Ishikawa (cell line): ENCODE data around the gene SMAD7.
A peak's percentile ranks its signal among the peaks of the same experiment; 100 is the strongest.

ENCODE experiments used
- CEBPB ChIP-seq: IDR thresholded peaks from 2 replicates; pipeline ENCODE4 v1.6.1; 2012
- CREB1 ChIP-seq: IDR thresholded peaks from 2 replicates; pipeline ENCODE4 v1.6.1; 2012; ENCODE audit warnings: low read depth
- EGR1 ChIP-seq: IDR thresholded peaks from 2 replicates; pipeline ENCODE4 v1.6.1; 2012
- EP300 ChIP-seq: IDR thresholded peaks from 2 replicates; pipeline ENCODE4 v1.6.1; 2012; ENCODE audit warnings: borderline replicate concordance
- FOXM1 ChIP-seq: IDR thresholded peaks from 2 replicates; pipeline ENCODE4 v1.6.1; 2012; ENCODE audit warnings: low read depth, borderline replicate concordance
- NFIC ChIP-seq: IDR thresholded peaks from 2 replicates; pipeline ENCODE4 v1.6.1; 2012
- RAD21 ChIP-seq: IDR thresholded peaks from 2 replicates; pipeline ENCODE4 v1.6.1; 2012; ENCODE audit warnings: low read depth
- TAF1 ChIP-seq: IDR thresholded peaks from 2 replicates; pipeline ENCODE4 v1.6.1; 2012; ENCODE audit warnings: low read depth, mild to moderate bottlenecking
- TCF12 ChIP-seq: IDR thresholded peaks from 2 replicates; pipeline ENCODE4 v1.6.1; 2012; ENCODE audit warnings: low read depth
- TEAD4 ChIP-seq: IDR thresholded peaks from 2 replicates; pipeline ENCODE4 v1.6.1; 2012
- YY1 ChIP-seq: IDR thresholded peaks from 2 replicates; pipeline ENCODE4 v1.6.1; 2012; ENCODE audit warnings: low read depth
- ZBTB7A ChIP-seq: IDR thresholded peaks from 2 replicates; pipeline ENCODE4 v1.6.1; 2012; ENCODE audit warnings: low read depth
- TF ChIP-seq, protein P1 (sequence below): IDR thresholded peaks from 2 replicates; pipeline ENCODE4 v1.6.1; 2012
- TF ChIP-seq, protein P2 (sequence below): IDR thresholded peaks from 2 replicates; pipeline ENCODE4 v1.6.1; 2012
- TF ChIP-seq, protein P3 (sequence below): IDR thresholded peaks from 2 replicates; pipeline ENCODE4 v1.6.1; 2012; ENCODE audit warnings: low read depth, mild to moderate bottlenecking

SMAD7 gene

DNA sequence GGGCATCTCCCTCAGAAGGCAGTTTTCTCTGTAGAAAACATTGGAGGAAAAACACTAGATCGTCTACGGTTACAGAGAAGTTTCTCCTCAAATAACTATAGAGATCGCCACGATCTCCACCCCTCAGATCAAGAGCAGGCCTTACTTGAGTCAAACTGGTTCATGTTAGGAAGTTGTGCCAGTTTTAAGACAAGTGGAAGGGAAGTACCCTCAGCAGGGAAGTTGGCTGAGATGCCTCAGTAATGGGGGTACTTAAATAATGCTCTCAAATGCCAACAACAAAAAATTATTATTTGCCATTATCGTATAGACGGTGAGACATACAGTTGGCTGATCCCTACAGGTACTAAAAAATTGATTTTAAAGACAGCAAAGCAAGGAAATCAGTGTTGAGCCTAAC lies 8.2 kb upstream of the SMAD7 start:
- TF ChIP-seq TEAD4 (no peak), FOXM1 (no peak), TAF1 (no peak), EP300 (no peak), NFIC (no peak), RAD21 (no peak), ZBTB7A (no peak), TCF12 (no peak)
- TF ChIP-seq, protein P1, sequence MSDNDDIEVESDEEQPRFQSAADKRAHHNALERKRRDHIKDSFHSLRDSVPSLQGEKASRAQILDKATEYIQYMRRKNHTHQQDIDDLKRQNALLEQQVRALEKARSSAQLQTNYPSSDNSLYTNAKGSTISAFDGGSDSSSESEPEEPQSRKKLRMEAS = no peak
- TF ChIP-seq, protein P2, sequence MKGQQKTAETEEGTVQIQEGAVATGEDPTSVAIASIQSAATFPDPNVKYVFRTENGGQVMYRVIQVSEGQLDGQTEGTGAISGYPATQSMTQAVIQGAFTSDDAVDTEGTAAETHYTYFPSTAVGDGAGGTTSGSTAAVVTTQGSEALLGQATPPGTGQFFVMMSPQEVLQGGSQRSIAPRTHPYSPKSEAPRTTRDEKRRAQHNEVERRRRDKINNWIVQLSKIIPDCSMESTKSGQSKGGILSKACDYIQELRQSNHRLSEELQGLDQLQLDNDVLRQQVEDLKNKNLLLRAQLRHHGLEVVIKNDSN = no peak

DNA sequence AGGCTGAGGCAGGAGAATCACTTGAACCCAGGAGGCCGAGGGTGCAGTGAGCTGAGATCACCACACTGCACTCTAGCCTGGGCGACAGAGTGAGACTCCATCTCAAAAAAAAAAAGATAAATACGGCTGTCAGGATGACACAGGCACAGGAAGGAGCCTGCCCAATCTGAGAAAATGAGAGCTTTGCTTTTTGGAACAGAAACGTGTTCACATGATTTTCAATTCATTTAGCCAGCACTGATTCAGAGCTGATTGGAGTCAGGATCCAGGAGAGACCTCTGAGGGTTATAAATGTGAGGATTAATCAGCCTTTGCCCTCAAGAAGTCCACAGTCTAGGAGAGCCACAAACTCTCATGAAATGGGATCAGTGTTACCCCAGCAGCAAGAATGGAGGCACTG lies 6.9 kb upstream of the SMAD7 start:
- TF ChIP-seq, protein P3, sequence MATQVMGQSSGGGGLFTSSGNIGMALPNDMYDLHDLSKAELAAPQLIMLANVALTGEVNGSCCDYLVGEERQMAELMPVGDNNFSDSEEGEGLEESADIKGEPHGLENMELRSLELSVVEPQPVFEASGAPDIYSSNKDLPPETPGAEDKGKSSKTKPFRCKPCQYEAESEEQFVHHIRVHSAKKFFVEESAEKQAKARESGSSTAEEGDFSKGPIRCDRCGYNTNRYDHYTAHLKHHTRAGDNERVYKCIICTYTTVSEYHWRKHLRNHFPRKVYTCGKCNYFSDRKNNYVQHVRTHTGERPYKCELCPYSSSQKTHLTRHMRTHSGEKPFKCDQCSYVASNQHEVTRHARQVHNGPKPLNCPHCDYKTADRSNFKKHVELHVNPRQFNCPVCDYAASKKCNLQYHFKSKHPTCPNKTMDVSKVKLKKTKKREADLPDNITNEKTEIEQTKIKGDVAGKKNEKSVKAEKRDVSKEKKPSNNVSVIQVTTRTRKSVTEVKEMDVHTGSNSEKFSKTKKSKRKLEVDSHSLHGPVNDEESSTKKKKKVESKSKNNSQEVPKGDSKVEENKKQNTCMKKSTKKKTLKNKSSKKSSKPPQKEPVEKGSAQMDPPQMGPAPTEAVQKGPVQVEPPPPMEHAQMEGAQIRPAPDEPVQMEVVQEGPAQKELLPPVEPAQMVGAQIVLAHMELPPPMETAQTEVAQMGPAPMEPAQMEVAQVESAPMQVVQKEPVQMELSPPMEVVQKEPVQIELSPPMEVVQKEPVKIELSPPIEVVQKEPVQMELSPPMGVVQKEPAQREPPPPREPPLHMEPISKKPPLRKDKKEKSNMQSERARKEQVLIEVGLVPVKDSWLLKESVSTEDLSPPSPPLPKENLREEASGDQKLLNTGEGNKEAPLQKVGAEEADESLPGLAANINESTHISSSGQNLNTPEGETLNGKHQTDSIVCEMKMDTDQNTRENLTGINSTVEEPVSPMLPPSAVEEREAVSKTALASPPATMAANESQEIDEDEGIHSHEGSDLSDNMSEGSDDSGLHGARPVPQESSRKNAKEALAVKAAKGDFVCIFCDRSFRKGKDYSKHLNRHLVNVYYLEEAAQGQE = no peak
- TF ChIP-seq RAD21 (no peak), EP300 (no peak), CEBPB (no peak), YY1 (no peak), EGR1 (no peak), ZBTB7A (no peak), CREB1 (no peak), TEAD4 (no peak), FOXM1 (no peak), TCF12 (no peak)
- TF ChIP-seq, protein P2 = no peak

DNA sequence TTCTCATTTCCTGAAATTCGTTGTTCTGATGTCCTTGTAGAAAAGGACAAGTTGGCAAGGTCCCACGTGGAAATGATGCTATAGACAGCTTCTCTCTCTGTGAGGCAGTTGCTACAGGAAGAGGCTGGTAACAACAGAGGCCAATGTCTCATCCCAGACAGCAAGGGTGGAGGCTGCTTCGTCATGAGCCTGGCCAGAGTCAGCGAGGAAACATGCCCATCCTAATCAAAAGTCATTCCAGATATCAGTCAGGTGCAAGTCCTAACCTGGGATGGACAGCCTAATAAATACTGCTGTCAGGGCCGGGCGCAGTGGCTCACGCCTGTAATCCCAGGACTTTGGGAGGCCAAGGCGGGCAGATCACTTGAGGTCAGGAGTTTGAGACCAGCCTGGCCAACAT lies 6.4 kb upstream of the SMAD7 start:
- TF ChIP-seq EP300 (no peak), ZBTB7A (no peak), NFIC (no peak), EGR1 (no peak), TEAD4 (no peak), YY1 (no peak), RAD21 (no peak), TCF12 (no peak), CEBPB (no peak), TAF1 (no peak)
- TF ChIP-seq, protein P1 = no peak
- TF ChIP-seq, protein P2 = no peak
- TF ChIP-seq, protein P3 = no peak

DNA sequence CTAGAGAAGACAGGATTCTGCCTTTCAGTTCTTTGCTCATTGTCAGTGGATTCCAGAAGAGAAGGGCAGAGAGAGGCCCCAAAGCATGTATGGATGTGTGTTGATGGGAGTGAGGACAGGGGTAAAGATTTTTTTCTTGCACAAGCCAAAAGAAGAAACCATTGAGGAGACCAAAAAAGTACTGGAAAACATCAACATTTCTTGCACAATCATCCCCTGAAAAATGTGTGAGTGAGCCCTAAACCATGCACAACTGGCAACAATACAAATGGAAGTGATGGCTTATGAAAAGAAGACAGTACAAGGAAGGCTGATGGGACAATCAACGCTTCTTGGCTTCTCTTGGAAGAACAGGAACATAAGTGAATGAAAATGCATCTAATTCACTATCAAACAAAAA lies 5.6 kb upstream of the SMAD7 start:
- TF ChIP-seq ZBTB7A = no peak
- TF ChIP-seq TAF1 = no peak
- no peak for TF ChIP-seq EGR1
- no peak for TF ChIP-seq RAD21
- TF ChIP-seq, protein P2 = no peak
- TF ChIP-seq TEAD4 = no peak

DNA sequence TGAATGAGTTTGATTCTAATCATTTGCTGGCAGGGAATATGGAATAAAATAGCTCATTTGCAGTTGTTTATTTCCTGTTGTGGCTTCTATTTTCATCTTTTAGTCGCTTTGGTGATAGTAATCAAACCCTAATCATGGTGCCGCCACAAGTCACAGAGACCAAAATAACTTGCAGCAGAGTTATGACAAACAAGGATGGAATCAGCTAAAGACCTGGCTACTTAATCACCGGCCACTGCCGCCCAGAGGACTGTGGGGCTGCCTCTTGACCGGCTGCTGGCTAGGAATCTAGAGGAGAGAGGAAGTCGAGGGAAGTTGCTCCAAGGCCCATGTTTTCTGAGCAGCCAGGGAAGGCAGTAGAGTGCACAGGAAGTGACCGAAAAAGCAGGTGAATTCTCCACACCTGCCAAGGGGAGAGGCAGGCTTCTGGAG lies 5.1 kb upstream of the SMAD7 start:
- TF ChIP-seq YY1 (no peak), RAD21 (peak; percentile 14; the same call in 1 of the 2 replicates)
- TF ChIP-seq, protein P1 = peak; percentile 37
